ENCODE data around the gene FMN1.
A peak's percentile ranks its signal among the peaks of the same experiment; 100 is the strongest.

Gene FMN1

DNA sequence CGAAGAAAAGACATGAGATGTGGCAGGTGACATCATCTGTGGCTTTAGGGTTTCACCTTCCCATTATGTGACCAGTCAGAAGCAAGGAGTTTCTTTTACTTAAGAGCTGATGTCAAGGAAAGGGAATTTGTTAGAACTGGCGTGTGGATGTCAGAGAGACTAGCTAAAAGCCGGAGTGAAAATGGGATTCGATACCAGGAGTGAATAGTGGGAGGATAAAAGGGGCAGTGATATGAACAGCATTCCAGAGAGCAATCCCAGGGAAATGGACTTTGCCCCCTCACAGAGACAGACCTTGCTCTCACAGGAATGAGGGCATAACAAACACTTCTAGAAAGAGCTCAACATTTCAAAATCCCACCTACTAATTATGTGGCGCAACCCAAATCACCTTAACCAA, 5.9 kb upstream of the FMN1 start:
- Histone ChIP-seq H3K9me3 (ENCODE audit: control insufficient read depth, low read length) (no peaks in the 10 kb centered on the region), H2AFZ (no peak overlapping the region), H3K79me2 (no peaks in the 10 kb centered on the region), H3K4me1 (peaks cover 11% of the 10 kb centered on the region), H3K27me3 (ENCODE audit: control insufficient read depth, insufficient read depth, low read length) (no peaks in the 10 kb centered on the region), H3K4me3 (ENCODE audit: low read depth, low read length) (no peak overlapping the region), H3K27ac (no peak overlapping the region), H3K9ac (no peak overlapping the region), H3K4me2 (ENCODE audit: low read length) (no peak overlapping the region), H3K36me3 (ENCODE audit: control insufficient read depth, insufficient read depth, low read length) (no peaks in the 10 kb centered on the region)
- TF ChIP-seq, protein P1, sequence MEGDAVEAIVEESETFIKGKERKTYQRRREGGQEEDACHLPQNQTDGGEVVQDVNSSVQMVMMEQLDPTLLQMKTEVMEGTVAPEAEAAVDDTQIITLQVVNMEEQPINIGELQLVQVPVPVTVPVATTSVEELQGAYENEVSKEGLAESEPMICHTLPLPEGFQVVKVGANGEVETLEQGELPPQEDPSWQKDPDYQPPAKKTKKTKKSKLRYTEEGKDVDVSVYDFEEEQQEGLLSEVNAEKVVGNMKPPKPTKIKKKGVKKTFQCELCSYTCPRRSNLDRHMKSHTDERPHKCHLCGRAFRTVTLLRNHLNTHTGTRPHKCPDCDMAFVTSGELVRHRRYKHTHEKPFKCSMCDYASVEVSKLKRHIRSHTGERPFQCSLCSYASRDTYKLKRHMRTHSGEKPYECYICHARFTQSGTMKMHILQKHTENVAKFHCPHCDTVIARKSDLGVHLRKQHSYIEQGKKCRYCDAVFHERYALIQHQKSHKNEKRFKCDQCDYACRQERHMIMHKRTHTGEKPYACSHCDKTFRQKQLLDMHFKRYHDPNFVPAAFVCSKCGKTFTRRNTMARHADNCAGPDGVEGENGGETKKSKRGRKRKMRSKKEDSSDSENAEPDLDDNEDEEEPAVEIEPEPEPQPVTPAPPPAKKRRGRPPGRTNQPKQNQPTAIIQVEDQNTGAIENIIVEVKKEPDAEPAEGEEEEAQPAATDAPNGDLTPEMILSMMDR (IDR thresholded peaks at IDR 0.05): no peak

DNA sequence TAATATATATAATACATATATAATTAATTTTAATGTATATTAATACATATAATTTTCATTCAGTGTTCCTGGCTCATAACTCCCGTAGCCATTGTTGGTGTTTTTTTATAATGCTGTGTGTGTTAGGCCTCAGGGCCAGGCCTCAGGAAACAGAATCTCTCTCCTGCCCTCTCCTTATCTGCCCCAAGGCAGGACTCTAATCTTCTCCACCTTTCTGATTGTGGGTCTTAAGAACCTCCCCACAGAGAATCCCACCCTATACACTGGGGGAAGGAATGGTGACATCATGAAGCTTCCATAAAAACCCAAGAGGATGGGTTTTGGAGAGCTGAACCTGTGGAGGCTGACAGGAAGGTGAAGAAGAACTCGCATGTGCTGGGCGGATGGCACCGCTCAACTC, 4.0 kb upstream of the FMN1 start:
- no peak overlapping the region for H3K4me3 ChIP-seq (ENCODE audit: low read depth, low read length)
- H2AFZ ChIP-seq: no peak overlapping the region
- TF ChIP-seq, protein P1 (IDR thresholded peaks at IDR 0.05): no peak
- no peak overlapping the region for H3K4me2 ChIP-seq (ENCODE audit: low read length)
- H3K4me1 ChIP-seq: peaks cover 13% of the 10 kb centered on the region
- no peaks in the 10 kb centered on the region for H3K9me3 ChIP-seq (ENCODE audit: control insufficient read depth, low read length)
- no peak overlapping the region for H3K9ac ChIP-seq
- no peaks in the 10 kb centered on the region for H3K79me2 ChIP-seq
- no peaks in the 10 kb centered on the region for H3K27me3 ChIP-seq (ENCODE audit: control insufficient read depth, insufficient read depth, low read length)
- H3K27ac ChIP-seq: no peak overlapping the region
- H3K36me3 ChIP-seq (ENCODE audit: control insufficient read depth, insufficient read depth, low read length): no peaks in the 10 kb centered on the region

DNA sequence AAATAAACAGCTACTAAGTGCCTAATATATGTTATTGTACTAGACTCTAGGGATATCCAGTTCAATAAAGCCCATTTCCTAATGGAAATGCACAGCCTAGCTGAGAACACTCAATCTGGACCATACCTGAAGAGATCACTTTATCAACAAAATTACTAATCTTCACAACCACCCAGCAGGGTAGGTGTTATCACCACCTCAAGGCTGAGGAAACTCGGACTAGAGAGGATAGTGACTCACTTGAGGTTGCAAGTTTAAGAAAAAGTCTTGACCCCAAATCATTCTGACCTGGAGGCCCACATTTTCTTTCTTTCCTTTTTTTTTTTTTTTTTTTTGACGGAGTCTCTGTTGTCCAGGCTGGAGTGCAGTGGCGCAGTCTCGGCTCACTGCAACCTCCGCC, 3.1 kb upstream of the FMN1 start:
- TF ChIP-seq, protein P1 (IDR thresholded peaks at IDR 0.05): no peak
- H2AFZ ChIP-seq: no peak overlapping the region
- H3K9ac ChIP-seq: no peak overlapping the region
- H3K4me3 ChIP-seq (ENCODE audit: low read depth, low read length): no peak overlapping the region
- H3K9me3 ChIP-seq (ENCODE audit: control insufficient read depth, low read length): no peaks in the 10 kb centered on the region
- no peaks in the 10 kb centered on the region for H3K36me3 ChIP-seq (ENCODE audit: control insufficient read depth, insufficient read depth, low read length)
- H3K4me2 ChIP-seq (ENCODE audit: low read length): no peak overlapping the region
- no peaks in the 10 kb centered on the region for H3K79me2 ChIP-seq
- H3K27me3 ChIP-seq (ENCODE audit: control insufficient read depth, insufficient read depth, low read length): no peaks in the 10 kb centered on the region
- H3K4me1 ChIP-seq: peaks cover 13% of the 10 kb centered on the region
- H3K27ac ChIP-seq: no peak overlapping the region

DNA sequence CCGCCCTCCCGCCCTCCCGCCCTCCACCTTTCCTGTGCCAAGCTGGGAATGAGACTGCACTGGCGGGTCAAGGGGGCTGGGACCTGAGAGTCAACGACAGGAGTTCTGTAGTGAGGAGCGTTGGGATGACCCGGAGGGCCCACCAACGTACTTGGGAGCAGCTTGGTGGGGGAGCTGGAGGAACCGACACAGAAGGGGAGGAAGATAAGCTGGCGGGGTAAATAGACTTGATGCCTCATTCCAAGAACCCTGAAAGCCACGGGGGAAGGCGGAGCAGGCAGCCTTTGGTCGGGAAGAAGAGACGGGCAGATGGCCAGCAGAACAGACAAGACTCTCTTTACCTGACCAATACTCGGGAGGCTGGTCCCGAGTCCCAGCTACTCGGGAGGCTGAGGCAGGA, 277 bp downstream of the FMN1 start:
- H3K9me3 ChIP-seq (ENCODE audit: control insufficient read depth, low read length): no peaks in the 10 kb centered on the region
- no peak overlapping the region for H3K27ac ChIP-seq
- H3K4me2 ChIP-seq (ENCODE audit: low read length): peak overlapping the region; percentile 89
- no peaks in the 10 kb centered on the region for H3K36me3 ChIP-seq (ENCODE audit: control insufficient read depth, insufficient read depth, low read length)
- H3K9ac ChIP-seq: no peak overlapping the region
- no peaks in the 10 kb centered on the region for H3K27me3 ChIP-seq (ENCODE audit: control insufficient read depth, insufficient read depth, low read length)
- H2AFZ ChIP-seq: peak overlapping the region; percentile 45
- TF ChIP-seq, protein P1 (IDR thresholded peaks at IDR 0.05): no peak
- H3K4me1 ChIP-seq: peaks cover 2% of the 10 kb centered on the region
- H3K4me3 ChIP-seq (ENCODE audit: low read depth, low read length): peak overlapping the region; percentile 61
- H3K79me2 ChIP-seq: no peaks in the 10 kb centered on the region

DNA sequence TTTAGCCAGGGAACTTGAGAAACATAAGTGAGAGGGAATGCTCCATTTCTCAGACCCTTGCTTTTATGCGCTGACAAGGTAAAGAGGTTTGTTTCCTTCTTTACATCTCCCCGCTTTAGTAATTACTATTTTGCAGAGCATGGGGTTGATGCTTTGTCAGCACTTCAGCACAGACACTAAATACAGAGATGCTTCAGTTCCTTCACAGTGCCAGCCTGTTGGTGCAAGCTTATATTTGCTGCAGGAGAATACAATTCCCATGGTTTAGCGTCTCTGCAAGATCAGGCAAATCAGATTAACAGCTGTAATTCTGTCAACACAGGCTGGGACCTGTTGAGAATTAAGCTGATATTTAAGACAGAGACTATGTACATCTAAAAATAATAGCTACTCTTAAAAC, 2.9 kb downstream of the FMN1 start:
- Histone ChIP-seq H3K9ac (no peak overlapping the region), H3K4me3 (ENCODE audit: low read depth, low read length) (peak overlapping the region; percentile 7), H3K27me3 (ENCODE audit: control insufficient read depth, insufficient read depth, low read length) (no peaks in the 10 kb centered on the region), H3K79me2 (no peaks in the 10 kb centered on the region), H3K4me1 (peaks cover 2% of the 10 kb centered on the region), H3K27ac (no peak overlapping the region), H2AFZ (no peak overlapping the region), H3K4me2 (ENCODE audit: low read length) (peak overlapping the region; percentile 19), H3K36me3 (ENCODE audit: control insufficient read depth, insufficient read depth, low read length) (no peaks in the 10 kb centered on the region), H3K9me3 (ENCODE audit: control insufficient read depth, low read length) (no peaks in the 10 kb centered on the region)
- TF ChIP-seq, protein P1 (IDR thresholded peaks at IDR 0.05): no peak

Data from parathyroid adenoma (tissue), 2 donors.